ENCODE results near the gene CAPN11.
A peak's percentile ranks its signal among the peaks of the same experiment; 100 is the strongest.

The CAPN11 gene

DNA sequence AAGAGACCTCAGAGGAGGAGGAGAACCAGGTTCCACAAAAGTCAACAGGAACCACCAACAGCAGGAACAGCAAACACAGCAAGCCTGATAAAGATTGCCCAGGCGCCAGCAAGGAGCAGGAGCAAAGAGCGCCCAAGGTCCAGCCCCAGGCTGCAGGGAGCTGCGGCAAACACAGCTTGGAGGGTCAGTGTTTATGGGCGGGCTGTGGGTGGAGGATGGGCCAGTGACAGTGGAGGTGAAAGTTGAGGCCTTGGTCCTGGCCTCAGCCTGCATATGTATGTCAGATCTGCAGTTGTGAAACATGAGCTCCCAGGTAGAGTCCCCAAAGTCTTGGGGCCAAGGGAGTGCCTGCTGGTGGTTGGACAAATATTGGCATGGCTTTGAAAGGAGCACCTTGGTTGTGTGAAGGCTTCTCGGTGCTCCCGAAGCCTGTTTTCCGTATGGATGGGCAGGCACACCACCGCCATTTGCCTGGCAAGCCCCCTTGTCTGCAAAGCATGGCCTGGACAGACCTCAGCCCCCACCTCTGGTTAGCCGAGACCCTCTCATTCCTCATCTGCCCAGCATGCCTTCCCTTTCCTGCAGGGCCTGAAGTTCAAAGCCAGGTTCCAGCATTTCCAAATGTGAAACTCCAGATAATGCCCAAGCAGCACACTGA is 2.0 kb upstream of the CAPN11 start:
- ChIA-PET POLR2A (interaction anchor here (0.5 to 1.9 kb wide), 4 partner anchors 65 to 232 kb away, joined by 3 to 9 read pairs (median 4); partner anchors contain the start of genes HSP90AB1 and SLC35B2), CTCF (interaction anchor here (0.9 to 2.5 kb wide), 4 partner anchors 16 to 78 kb away, joined by 3 to 11 read pairs (median 4); no protein-coding TSS in a partner anchor)
- Histone ChIP-seq H3K4me3 (ENCODE audit: low read depth, low read length) (no peak overlapping the region), H3K9me3 (ENCODE audit: control insufficient read depth, insufficient read depth, low read depth, low read length) (no peaks in the 10 kb centered on the region), H3K27ac (ENCODE audit: extremely low read depth, low read depth, low read length) (no peak overlapping the region), H3K4me1 (ENCODE audit: control insufficient read depth, insufficient read depth, low read length) (no peaks in the 10 kb centered on the region), H3K36me3 (ENCODE audit: control insufficient read depth in 2 of 2, insufficient read depth in 1 of 2, low read length in 2 of 2) (peaks cover 0 to 14% of the 10 kb centered on the region in 2 experiments; a peak in 1 of 3 replicates)
- TF ChIP-seq PRDM1 (tag by site-specific recombination; IDR thresholded peaks at IDR 0.05) (peak; percentile 24; the same call in 1 of the 2 replicates), ZNF394 (tag by site-specific recombination; IDR thresholded peaks at IDR 0.05; ENCODE audit: borderline replicate concordance) (no peak), GLIS1 (tag by site-specific recombination; IDR thresholded peaks at IDR 0.05) (peak; percentile 85)

DNA sequence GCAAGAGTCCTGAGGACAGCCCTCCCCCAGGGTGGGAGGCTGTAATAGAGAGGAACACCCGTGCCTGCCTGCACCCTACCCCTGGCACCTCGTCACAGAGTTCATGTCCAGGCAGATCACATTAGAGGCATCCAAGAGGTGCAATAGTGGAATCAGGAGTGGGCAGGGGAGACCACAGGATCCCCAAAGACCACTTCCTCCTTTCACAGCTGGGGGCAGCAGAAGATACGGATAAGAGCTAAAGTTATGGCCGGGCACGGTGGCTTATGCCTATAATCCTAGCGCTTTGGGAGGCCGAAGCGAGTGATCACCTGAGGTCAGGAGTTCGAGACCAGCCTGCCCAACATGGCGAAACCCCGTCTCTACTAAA is 1.5 kb upstream of the CAPN11 start:
- H3K4me3 ChIP-seq (ENCODE audit: low read depth, low read length) = no peak overlapping the region
- ChIA-PET CTCF (interaction anchor here (0.6 to 2.5 kb wide), 9 partner anchors 16 to 504 kb away, joined by 3 to 11 read pairs (median 3); no protein-coding TSS in a partner anchor), POLR2A (interaction anchor here (0.5 to 1.9 kb wide), 4 partner anchors 65 to 233 kb away, joined by 3 to 9 read pairs (median 4); partner anchors contain the start of genes HSP90AB1 and SLC35B2)
- peaks cover 0 to 14% of the 10 kb centered on the region in 2 experiments; a peak in 1 of 3 replicates for H3K36me3 ChIP-seq (ENCODE audit: control insufficient read depth in 2 of 2, insufficient read depth in 1 of 2, low read length in 2 of 2)
- TF ChIP-seq FEZF1 (tag by site-specific recombination; IDR thresholded peaks at IDR 0.05) (no peak), ZNF138 (tag by site-specific recombination; IDR thresholded peaks at IDR 0.05; ENCODE audit: borderline replicate concordance) (no peak), PRDM1 (tag by site-specific recombination; IDR thresholded peaks at IDR 0.05) (no peak), ZNF404 (tag by site-specific recombination; IDR thresholded peaks at IDR 0.05) (no peak), SP2 (tag by site-specific recombination; IDR thresholded peaks at IDR 0.05) (no peak), ZFP69B (tag by site-specific recombination; IDR thresholded peaks at IDR 0.05) (no peak), ZBTB17 (tag by site-specific recombination; IDR thresholded peaks at IDR 0.05) (no peak), ZFP3 (tag by site-specific recombination; IDR thresholded peaks at IDR 0.05; ENCODE audit: low read depth) (no peak), ZNF830 (tag by site-specific recombination; IDR thresholded peaks at IDR 0.05; ENCODE audit: low read depth) (no peak), ZNF350 (tag by site-specific recombination; IDR thresholded peaks at IDR 0.05) (no peak), ZNF132 (tag by site-specific recombination; IDR thresholded peaks at IDR 0.05; ENCODE audit: borderline replicate concordance) (no peak), ZNF558 (tag by site-specific recombination; IDR thresholded peaks at IDR 0.05) (no peak)
- TF ChIP-seq, protein P1, sequence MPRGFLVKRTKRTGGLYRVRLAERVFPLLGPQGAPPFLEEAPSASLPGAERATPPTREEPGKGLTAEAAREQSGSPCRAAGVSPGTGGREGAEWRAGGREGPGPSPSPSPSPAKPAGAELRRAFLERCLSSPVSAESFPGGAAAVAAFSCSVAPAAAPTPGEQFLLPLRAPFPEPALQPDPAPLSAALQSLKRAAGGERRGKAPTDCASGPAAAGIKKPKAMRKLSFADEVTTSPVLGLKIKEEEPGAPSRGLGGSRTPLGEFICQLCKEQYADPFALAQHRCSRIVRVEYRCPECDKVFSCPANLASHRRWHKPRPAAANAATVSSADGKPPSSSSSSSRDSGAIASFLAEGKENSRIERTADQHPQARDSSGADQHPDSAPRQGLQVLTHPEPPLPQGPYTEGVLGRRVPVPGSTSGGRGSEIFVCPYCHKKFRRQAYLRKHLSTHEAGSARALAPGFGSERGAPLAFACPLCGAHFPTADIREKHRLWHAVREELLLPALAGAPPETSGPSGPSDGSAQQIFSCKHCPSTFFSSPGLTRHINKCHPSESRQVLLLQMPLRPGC (tag by site-specific recombination; IDR thresholded peaks at IDR 0.05) = no peak
- TF ChIP-seq, protein P2, sequence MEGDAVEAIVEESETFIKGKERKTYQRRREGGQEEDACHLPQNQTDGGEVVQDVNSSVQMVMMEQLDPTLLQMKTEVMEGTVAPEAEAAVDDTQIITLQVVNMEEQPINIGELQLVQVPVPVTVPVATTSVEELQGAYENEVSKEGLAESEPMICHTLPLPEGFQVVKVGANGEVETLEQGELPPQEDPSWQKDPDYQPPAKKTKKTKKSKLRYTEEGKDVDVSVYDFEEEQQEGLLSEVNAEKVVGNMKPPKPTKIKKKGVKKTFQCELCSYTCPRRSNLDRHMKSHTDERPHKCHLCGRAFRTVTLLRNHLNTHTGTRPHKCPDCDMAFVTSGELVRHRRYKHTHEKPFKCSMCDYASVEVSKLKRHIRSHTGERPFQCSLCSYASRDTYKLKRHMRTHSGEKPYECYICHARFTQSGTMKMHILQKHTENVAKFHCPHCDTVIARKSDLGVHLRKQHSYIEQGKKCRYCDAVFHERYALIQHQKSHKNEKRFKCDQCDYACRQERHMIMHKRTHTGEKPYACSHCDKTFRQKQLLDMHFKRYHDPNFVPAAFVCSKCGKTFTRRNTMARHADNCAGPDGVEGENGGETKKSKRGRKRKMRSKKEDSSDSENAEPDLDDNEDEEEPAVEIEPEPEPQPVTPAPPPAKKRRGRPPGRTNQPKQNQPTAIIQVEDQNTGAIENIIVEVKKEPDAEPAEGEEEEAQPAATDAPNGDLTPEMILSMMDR (tag by site-specific recombination; IDR thresholded peaks at IDR 0.05) = no peak
- TF ChIP-seq, protein P3, sequence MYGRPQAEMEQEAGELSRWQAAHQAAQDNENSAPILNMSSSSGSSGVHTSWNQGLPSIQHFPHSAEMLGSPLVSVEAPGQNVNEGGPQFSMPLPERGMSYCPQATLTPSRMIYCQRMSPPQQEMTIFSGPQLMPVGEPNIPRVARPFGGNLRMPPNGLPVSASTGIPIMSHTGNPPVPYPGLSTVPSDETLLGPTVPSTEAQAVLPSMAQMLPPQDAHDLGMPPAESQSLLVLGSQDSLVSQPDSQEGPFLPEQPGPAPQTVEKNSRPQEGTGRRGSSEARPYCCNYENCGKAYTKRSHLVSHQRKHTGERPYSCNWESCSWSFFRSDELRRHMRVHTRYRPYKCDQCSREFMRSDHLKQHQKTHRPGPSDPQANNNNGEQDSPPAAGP (tag by site-specific recombination; IDR thresholded peaks at IDR 0.05) = no peak
- TF ChIP-seq, protein P4, sequence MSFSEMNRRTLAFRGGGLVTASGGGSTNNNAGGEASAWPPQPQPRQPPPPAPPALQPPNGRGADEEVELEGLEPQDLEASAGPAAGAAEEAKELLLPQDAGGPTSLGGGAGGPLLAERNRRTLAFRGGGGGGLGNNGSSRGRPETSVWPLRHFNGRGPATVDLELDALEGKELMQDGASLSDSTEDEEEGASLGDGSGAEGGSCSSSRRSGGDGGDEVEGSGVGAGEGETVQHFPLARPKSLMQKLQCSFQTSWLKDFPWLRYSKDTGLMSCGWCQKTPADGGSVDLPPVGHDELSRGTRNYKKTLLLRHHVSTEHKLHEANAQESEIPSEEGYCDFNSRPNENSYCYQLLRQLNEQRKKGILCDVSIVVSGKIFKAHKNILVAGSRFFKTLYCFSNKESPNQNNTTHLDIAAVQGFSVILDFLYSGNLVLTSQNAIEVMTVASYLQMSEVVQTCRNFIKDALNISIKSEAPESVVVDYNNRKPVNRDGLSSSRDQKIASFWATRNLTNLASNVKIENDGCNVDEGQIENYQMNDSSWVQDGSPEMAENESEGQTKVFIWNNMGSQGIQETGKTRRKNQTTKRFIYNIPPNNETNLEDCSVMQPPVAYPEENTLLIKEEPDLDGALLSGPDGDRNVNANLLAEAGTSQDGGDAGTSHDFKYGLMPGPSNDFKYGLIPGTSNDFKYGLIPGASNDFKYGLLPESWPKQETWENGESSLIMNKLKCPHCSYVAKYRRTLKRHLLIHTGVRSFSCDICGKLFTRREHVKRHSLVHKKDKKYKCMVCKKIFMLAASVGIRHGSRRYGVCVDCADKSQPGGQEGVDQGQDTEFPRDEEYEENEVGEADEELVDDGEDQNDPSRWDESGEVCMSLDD (tag by site-specific recombination; IDR thresholded peaks at IDR 0.05) = no peak
- H3K27ac ChIP-seq (ENCODE audit: extremely low read depth, low read depth, low read length) = no peak overlapping the region
- peaks cover 3% of the 10 kb centered on the region; the same call in 1 of the 2 replicates for H3K4me1 ChIP-seq (ENCODE audit: control insufficient read depth, insufficient read depth, low read length)
- H3K9me3 ChIP-seq (ENCODE audit: control insufficient read depth, insufficient read depth, low read depth, low read length) = no peaks in the 10 kb centered on the region

All from HEK293 (cell line).